Lower leg skin (tissue), 4 donors: ENCODE results near the gene GPX1. TPM values are rescaled to one million over a fixed set of nuclear protein-coding genes. Genes with fewer than 3 reads are reported as not detected.
"Not testable (repeated sequence)": the region's sequence is repeated elsewhere in the genome, so short reads cannot be mapped to it uniquely, and the experiment has no call there.

Experiments used
- DNase-seq, 2 donors: peaks; one replicate each; pipeline ENCODE4 v3.0.0-alpha.2; 2019; ENCODE audit warnings: low spot score in 2 of 2
- H3K4me3 ChIP-seq: fragments of 200-600 bp; sonication (generic); 2 replicates; pipeline ENCODE4 v1.5.1; 2017; ENCODE audit warnings: mild to moderate bottlenecking, low read depth; ENCODE audit not compliant: poor library complexity, severe bottlenecking
- POLR2A ChIP-seq, 2 donors: fragments of 450-650 bp; IDR thresholded peaks; one replicate each; pipeline ENCODE4 v1.6.1; 2016 to 2017; ENCODE audit warnings: antibody characterized with exemption in 2 of 2, mild to moderate bottlenecking in 1 of 2, moderate library complexity in 1 of 2
- WGBS, 2 donors: methylation state at CpG; one replicate each; pipeline ENCODE4 v1.1.5; 2018; 5-methylcytosine and 5-hydroxymethylcytosine counted together
- intact Hi-C: fragments of 100-400 bp; cut with DNase I; formaldehyde crosslinking; loops from one replicate; pipeline ENCODE4 v1.15.0; 2023; ENCODE audit warnings: low total_unique reads
- total RNA-seq, 4 donors: library from RNA; depleted of rRNA; stranded (reverse); fragments of >200 nt; gene quantifications; one replicate each; pipeline ENCODE4 v1.1.0, GENCODE V29; 2016
- TF ChIP-seq, protein P1 (sequence below), 3 donors: fragments of 450-650 bp; IDR thresholded peaks; one replicate each; pipeline ENCODE4 v1.5.1; 2016; ENCODE audit warnings: antibody characterized with exemption in 3 of 3, mild to moderate bottlenecking in 3 of 3, moderate library complexity in 2 of 3

Gene GPX1
- total RNA-seq, 4 donors from 2014 or later, result 116 to 224 (median 161) TPM

DNA sequence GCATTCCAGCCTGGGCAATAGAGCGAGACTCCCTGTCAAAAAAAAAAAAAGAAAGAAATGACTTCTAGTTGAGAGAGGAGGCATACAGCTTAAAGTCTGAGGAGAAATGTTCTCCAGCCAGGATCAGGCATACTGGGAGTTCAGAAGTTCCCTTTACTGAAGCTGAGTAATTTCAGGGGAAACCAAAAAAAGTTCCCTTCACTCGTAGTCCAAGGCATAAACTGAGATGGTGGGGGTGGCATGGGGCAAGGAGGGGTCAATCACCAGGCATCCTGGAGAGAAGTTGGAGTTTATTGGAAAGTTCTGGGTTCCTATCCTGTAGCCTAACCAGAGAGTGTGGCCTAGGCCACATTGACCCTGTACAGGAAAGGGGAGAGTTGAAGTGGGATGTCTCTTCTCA is 5.9 kb downstream of the GPX1 start:
- DNase-seq, result no peak
- intact Hi-C loops, result no loop called here
- no peak overlapping the region for H3K4me3 ChIP-seq
- no peak for TF ChIP-seq POLR2A (IDR thresholded peaks at IDR 0.05)
- TF ChIP-seq, protein P1, sequence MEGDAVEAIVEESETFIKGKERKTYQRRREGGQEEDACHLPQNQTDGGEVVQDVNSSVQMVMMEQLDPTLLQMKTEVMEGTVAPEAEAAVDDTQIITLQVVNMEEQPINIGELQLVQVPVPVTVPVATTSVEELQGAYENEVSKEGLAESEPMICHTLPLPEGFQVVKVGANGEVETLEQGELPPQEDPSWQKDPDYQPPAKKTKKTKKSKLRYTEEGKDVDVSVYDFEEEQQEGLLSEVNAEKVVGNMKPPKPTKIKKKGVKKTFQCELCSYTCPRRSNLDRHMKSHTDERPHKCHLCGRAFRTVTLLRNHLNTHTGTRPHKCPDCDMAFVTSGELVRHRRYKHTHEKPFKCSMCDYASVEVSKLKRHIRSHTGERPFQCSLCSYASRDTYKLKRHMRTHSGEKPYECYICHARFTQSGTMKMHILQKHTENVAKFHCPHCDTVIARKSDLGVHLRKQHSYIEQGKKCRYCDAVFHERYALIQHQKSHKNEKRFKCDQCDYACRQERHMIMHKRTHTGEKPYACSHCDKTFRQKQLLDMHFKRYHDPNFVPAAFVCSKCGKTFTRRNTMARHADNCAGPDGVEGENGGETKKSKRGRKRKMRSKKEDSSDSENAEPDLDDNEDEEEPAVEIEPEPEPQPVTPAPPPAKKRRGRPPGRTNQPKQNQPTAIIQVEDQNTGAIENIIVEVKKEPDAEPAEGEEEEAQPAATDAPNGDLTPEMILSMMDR (IDR thresholded peaks at IDR 0.05), result no peak
- WGBS, 2 donors, result 62 to 80% methylated on average over 2 of the region's 2 CpGs

DNA sequence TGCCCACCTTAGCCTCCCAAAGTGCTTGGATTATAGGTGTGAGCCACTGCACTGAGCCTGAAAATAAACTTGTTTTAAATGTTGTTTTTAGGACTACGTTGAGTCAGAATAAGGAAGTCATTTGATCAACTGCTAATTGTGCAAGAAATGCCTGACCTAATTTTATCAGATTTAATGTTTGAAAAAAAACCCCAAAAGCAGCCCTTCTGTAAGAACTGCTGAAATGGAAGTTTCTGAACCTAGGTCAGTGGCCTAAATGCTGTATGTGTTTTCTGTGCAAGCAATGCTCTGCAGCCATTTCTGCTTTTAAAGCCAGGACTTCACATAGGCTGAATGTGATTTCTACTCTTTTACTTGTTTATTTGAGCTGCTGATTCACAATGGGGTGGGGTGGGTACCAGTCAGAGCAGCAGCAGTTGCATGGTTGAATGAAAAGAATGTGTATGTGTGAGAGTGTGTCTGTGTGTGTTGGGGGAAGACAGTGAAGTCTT is 6.6 kb downstream of the GPX1 start:
- intact Hi-C loops, result no loop called here
- DNase-seq, result no peak
- 4 to 14% methylated on average over 1 of the region's 1 CpG for WGBS, 2 donors
- no peak overlapping the region for H3K4me3 ChIP-seq
- TF ChIP-seq, protein P1 (IDR thresholded peaks at IDR 0.05), result no peak
- no peak for TF ChIP-seq POLR2A (IDR thresholded peaks at IDR 0.05)

DNA sequence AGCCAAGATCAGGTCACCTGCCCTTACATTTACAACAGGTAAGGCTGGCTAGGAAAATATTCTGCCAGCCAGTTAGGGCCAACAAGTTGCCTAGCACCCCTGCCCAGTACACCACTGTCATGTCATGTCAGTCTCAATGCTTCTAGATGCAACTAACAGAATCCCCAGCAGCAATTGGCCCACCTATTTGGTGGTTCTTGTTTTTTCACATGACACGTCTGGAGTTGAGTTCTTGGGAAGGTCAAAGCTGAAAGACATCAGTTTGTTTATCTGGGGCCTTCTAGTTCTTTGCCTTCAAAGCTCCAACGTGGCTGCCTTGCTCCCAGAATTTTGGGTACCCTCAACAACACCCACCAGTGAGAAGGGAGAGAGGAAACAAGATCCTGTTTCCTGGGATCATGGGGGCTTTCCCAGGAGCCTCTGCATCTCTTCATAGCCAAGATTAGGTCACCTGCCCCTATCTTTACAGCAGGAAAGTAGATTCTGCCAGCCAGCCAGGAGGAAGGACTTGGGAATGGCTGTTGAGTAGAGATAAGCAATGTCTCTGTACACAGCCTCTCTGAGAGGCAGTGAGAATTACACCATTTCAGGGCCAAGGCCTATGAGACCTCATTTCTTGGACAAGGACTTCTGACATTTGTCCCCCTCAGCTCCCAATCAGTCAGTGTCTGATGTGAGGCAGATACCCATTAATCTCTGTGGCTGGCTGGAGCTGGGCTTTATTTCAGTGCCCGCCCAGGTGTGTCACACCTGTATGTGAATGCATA is 8.6 kb downstream of the GPX1 start:
- DNase-seq, result no peak
- intact Hi-C loops, result no loop called here
- 75 to 78% methylated on average over 3 of the region's 3 CpGs for WGBS, 2 donors
- no peak overlapping the region for H3K4me3 ChIP-seq
- no peak for TF ChIP-seq POLR2A (IDR thresholded peaks at IDR 0.05)
- TF ChIP-seq, protein P1 (IDR thresholded peaks at IDR 0.05), result no peak

DNA sequence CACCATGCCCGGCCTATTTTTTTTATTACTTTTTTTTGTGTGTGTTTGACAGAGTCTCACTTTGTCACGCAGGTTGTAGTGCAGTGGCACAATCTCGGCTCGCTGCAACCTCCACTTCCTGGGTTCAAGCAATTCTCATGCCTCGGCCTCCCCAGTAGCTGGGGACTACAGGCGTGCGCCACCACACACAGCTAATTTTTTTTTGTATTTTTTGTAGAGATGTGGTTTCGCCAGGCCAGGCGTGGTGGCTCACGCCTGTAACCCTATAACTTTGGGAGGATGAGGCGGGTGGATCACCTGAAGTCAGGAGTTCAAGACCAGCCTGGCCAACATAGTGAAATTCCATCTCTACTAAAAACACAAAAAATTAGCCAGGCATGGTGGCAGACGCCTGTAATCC is 9.8 kb downstream of the GPX1 start:
- DNase-seq, H3K4me3 ChIP-seq, intact Hi-C loops: not testable (repeated sequence)
- 91 to 99% methylated on average over 12 of the region's 12 CpGs for WGBS, 2 donors

DNA sequence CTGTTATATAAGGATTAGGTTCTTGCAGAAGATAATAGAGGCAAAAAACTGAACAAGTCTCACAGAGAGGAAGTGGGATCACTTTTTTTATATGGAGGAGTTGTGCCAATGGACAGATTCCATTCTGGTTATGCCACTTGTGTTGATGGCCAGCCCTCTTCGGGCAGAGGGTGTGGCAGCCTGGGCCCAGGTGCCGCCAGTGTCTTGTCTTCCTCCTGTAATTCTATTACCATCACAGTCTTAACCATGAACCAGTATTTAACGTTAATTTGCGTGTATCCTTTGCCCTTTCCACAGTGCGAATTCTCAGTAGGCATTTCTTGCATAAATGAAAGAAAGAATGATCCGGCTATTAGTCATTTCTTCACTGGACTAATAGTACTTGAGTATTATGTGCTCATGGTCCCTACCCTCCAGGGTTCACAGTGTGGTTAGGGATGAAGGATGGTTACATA is 11.3 kb downstream of the GPX1 start:
- TF ChIP-seq, protein P1 (IDR thresholded peaks at IDR 0.05), result no peak
- TF ChIP-seq POLR2A (IDR thresholded peaks at IDR 0.05), result no peak
- H3K4me3 ChIP-seq, result no peak overlapping the region
- intact Hi-C loops, result no loop called here
- no peak for DNase-seq
- WGBS, 2 donors, result 62 to 69% methylated on average over 6 of the region's 6 CpGs

DNA sequence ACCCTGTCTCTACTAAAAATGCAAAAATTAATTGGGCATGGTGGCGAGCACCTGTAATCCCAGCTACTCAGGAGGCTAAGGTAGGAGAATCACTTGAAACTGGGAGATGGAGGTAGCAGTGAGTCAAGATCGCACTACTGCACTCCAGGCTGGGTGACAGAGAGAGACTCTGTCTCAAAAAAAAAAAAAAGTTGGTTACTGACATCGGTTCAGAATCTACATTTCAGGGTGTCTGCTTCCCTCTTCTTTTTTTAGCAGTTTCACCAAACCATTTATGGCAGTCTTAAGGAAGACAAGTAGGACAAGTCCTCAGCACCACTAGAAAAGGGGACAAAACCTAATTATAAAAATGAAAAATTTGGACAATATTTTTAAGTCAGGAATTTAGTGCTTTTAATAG is 15.0 kb downstream of the GPX1 start:
- TF ChIP-seq, protein P1 (IDR thresholded peaks at IDR 0.05), result no peak
- TF ChIP-seq POLR2A (IDR thresholded peaks at IDR 0.05), result no peak

More for the DNA sequence above, 15.0 kb downstream of the GPX1 start:
- intact Hi-C loops, result no loop called here
- H3K4me3 ChIP-seq, result no peak overlapping the region
- DNase-seq, result no peak
- WGBS, 2 donors, result 87 to 95% methylated on average over 3 of the region's 3 CpGs
